GM12878 (cell line): ENCODE data around the gene RAI2. TPM values are rescaled to one million over a fixed set of nuclear protein-coding genes. Genes with fewer than 3 reads are reported as not detected.

Experiments used
- ATAC-seq: fragments of 200-7000 bp; cut with Tn5 transposase; 3 replicates; pipeline ENCODE4 v1.9.1; 2020; ENCODE audit warnings: mild to moderate bottlenecking, moderate library complexity
- BruUV-seq: library from RNA; stranded (reverse); fragments of 400-500 nt; replicated peaks from 2 replicates; lab custom pipeline; 2021; lab: Mats Ljungman, UMichigan
- CTCF ChIA-PET: fragments of 300-600 bp; sonication (Branson Sonifier 250); formaldehyde crosslinking; extraction: SDS; loops from one replicate; lab custom pipeline; 2021; ENCODE audit warnings: inconsistent platforms; lab: Yijun Ruan, JAX
- POLR2A ChIA-PET: fragments of 350-600 bp; formaldehyde crosslinking; extraction: SDS; loops from one replicate; lab custom pipeline; 2021; ENCODE audit warnings: inconsistent platforms; lab: Charles Lee
- RAD21 ChIA-PET: fragments of 300-600 bp; sonication (Branson Sonifier 250); formaldehyde crosslinking; loops from one replicate; lab custom pipeline; 2023; ENCODE audit warnings: antibody characterized with exemption; ENCODE audit not compliant: unreplicated experiment; lab: Charles Lee
- SMC1A ChIA-PET: fragments of 300-600 bp; sonication (Branson Sonifier 250); formaldehyde crosslinking; loops from one replicate; lab custom pipeline; 2023; ENCODE audit not compliant: unreplicated experiment, uncharacterized antibody; lab: Charles Lee
- DNase-seq: peaks from one replicate; pipeline ENCODE4 v3.0.0-alpha.2; 2011; ENCODE audit warnings: low read depth, low spot score
- FAIRE-seq: peaks from 3 replicates; lab custom pipeline; 2011; peaks lifted over from hg19 to GRCh38; lab: Jason Lieb, UNC
- H2AFZ ChIP-seq: 2 replicates; pipeline ENCODE4 v1.6.0; 2011; ENCODE audit warnings: low read depth, low read length, control low read depth; ENCODE audit not compliant: control insufficient read depth
- H3K27ac ChIP-seq: 2 replicates; pipeline ENCODE4 v1.5.1; 2011; ENCODE audit warnings: control low read depth; ENCODE audit not compliant: control insufficient read depth, insufficient read depth
- H3K27me3 ChIP-seq, 2 experiments: replicated peaks in 1 of 2; 2 replicates each; pipeline versions ENCODE4 v1.6.0 to v1.6.1; 2011; ENCODE audit warnings: low read length in 1 of 2; ENCODE audit not compliant: control insufficient read depth in 2 of 2, insufficient read depth in 2 of 2
- H3K36me3 ChIP-seq, 2 experiments: 2 replicates each; pipeline ENCODE4 v1.5.1; 2011; ENCODE audit warnings: low read length in 1 of 2; ENCODE audit not compliant: control insufficient read depth in 2 of 2, insufficient read depth in 2 of 2
- H3K4me1 ChIP-seq: 2 replicates; pipeline ENCODE4 v1.6.1; 2011; ENCODE audit warnings: mild to moderate bottlenecking, low read length, moderate library complexity, mixed read lengths; ENCODE audit not compliant: control insufficient read depth, insufficient read depth
- H3K4me2 ChIP-seq: 2 replicates; pipeline ENCODE4 v1.6.0; 2011; ENCODE audit warnings: control low read depth; ENCODE audit not compliant: control insufficient read depth, insufficient read depth
- H3K4me3 ChIP-seq: fragments of 200-600 bp; sonication (generic); 2 replicates; pipeline ENCODE4 v1.5.1; 2016
- H3K79me2 ChIP-seq: 2 replicates; pipeline ENCODE4 v1.6.0; 2011; ENCODE audit warnings: low read length; ENCODE audit not compliant: control insufficient read depth, insufficient read depth
- H3K9ac ChIP-seq: 2 replicates; pipeline ENCODE4 v1.8.0; 2011; ENCODE audit warnings: low read length, control low read depth, mixed read lengths; ENCODE audit not compliant: control insufficient read depth, insufficient read depth
- H3K9me3 ChIP-seq: replicated peaks from 3 replicates; pipeline ENCODE4 v1.5.1; 2011; ENCODE audit warnings: mild to moderate bottlenecking, low read length; ENCODE audit not compliant: control insufficient read depth, insufficient read depth
- H4K20me1 ChIP-seq: 2 replicates; pipeline ENCODE4 v1.6.0; 2011; ENCODE audit not compliant: control insufficient read depth, insufficient read depth
- CBX3 ChIP-seq: fragments of 200-600 bp; sonication (generic); IDR thresholded peaks from 2 replicates; pipeline ENCODE4 v1.6.1; 2016; ENCODE audit warnings: low read depth, borderline replicate concordance
- ETV6 ChIP-seq, 2 experiments: fragments of 450-650 bp in 1 of 2; IDR thresholded peaks in 1 of 2; conservative IDR thresholded peaks in 1 of 2; 2 replicates each; pipeline ENCODE4 v1.6.1; 2014; ENCODE audit warnings: antibody characterized with exemption in 1 of 2, borderline replicate concordance in 1 of 2, low read depth in 1 of 2, mild to moderate bottlenecking in 1 of 2, moderate library complexity in 1 of 2
- FOS ChIP-seq: IDR thresholded peaks from 3 replicates; pipeline ENCODE4 v1.6.1; 2011; ENCODE audit warnings: borderline replicate concordance; ENCODE audit not compliant: insufficient read length; ENCODE audit errors: extremely low read depth
- FOXM1 ChIP-seq: IDR thresholded peaks from 2 replicates; pipeline ENCODE4 v1.6.1; 2012; ENCODE audit warnings: low read depth, mild to moderate bottlenecking, inconsistent platforms, low read length, moderate library complexity
- IKZF2 ChIP-seq, 2 experiments: fragments of 450-650 bp; IDR thresholded peaks; 2 replicates each; pipeline ENCODE4 v1.6.1; 2017; ENCODE audit warnings: mild to moderate bottlenecking in 2 of 2, moderate library complexity in 2 of 2
- MEF2A ChIP-seq: IDR thresholded peaks from 2 replicates; pipeline ENCODE4 v1.6.1; 2011; ENCODE audit warnings: low read depth, mild to moderate bottlenecking, low read length, moderate library complexity; ENCODE audit not compliant: insufficient read depth
- NBN ChIP-seq: fragments of 450-650 bp; IDR thresholded peaks from 2 replicates; pipeline ENCODE4 v1.6.1; 2016
- NRF1 ChIP-seq: conservative IDR thresholded peaks from 2 replicates; pipeline ENCODE4 v1.6.1; 2011; ENCODE audit warnings: mild to moderate bottlenecking, low read depth, low read length, improper control_type of control experiment
- SMAD1 ChIP-seq: fragments of 450-650 bp; IDR thresholded peaks from 2 replicates; pipeline ENCODE4 v1.6.1; 2018; ENCODE audit warnings: mild to moderate bottlenecking, low read depth; ENCODE audit not compliant: partially characterized antibody
- SPI1 ChIP-seq: IDR thresholded peaks from 2 replicates; pipeline ENCODE4 v1.6.1; 2011; ENCODE audit warnings: low read depth, mild to moderate bottlenecking, low read length, moderate library complexity, borderline replicate concordance; ENCODE audit not compliant: insufficient read depth
- USF2 ChIP-seq: IDR thresholded peaks from 2 replicates; pipeline ENCODE4 v1.6.1; 2011; ENCODE audit warnings: low read depth, low read length, improper control_type of control experiment, borderline replicate concordance
- ZNF384 ChIP-seq: IDR thresholded peaks from 2 replicates; pipeline ENCODE4 v1.6.1; 2012; ENCODE audit warnings: low read depth, mild to moderate bottlenecking, low read length, improper control_type of control experiment, borderline replicate concordance
- ZSCAN29 ChIP-seq: fragments of 450-650 bp; IDR thresholded peaks from 2 replicates; pipeline ENCODE4 v1.6.1; 2017; ENCODE audit warnings: mild to moderate bottlenecking, moderate library complexity
- WGBS: methylation state at CpG from one replicate; pipeline ENCODE4 v1.1.6; 2016; ENCODE audit warnings: low lambda C conversion rate; ENCODE audit not compliant: insufficient replicate concordance, insufficient coverage; ENCODE audit errors: missing lambda C conversion rate; 5-methylcytosine and 5-hydroxymethylcytosine counted together
- in situ Hi-C: fragments of 300-500 bp; cut with MboI; formaldehyde crosslinking; loops from 9 replicates; pipeline ENCODE4 v1.14.3; 2018; ENCODE audit warnings: mixed read lengths
- intact Hi-C: fragments of 100-400 bp; cut with micrococcal nuclease; formaldehyde crosslinking; loops from one replicate; pipeline ENCODE4 v1.14.2; 2022; ENCODE audit not compliant: unreplicated experiment
- polyA plus RNA-seq, 11 experiments: library from polyadenylated mRNA; depleted of rRNA in 4 of 11; unstranded in 6 of 11; stranded (reverse) in 5 of 11; fragments of >200 nt; fragmentation: Nextera tagmentation in 4 of 11; fragmentation: Illumina TruSeq in 1 of 11; extraction: Ambion mirVana in 4 of 11; extraction: Trizol in 1 of 11; gene quantifications; 1 replicate in 1 of 11; 2 replicates in 10 of 11; pipeline versions ENCODE4 v1.2.1 to v1.2.3, GENCODE V29; 2011 to 2016; ENCODE audit warnings: inconsistent platforms in 2 of 11, missing spikeins in 2 of 11, low read depth in 1 of 11
- total RNA-seq, 4 experiments: library from RNA; depleted of rRNA in 3 of 4; stranded (reverse); fragments of >200 nt in 3 of 4; fragmentation: Illumina TruSeq in 1 of 4; extraction: Trizol in 1 of 4; gene quantifications; 2 replicates each; pipeline versions ENCODE4 v1.2.1 to v1.2.3, GENCODE V29; 2013 to 2021

Gene RAI2
- total and polyA plus RNA-seq, 10 of the 15 experiments (the other 5 are each of a cell fraction or from before 2014, with no cell fraction given), result not detected

- Histone ChIP-seq H3K27ac (no peak overlapping the region), H3K9ac (no peak overlapping the region), H2AFZ (no peak overlapping the region), H3K27me3 (no peaks in the 10 kb centered on the region; a peak in 1 of 4 replicates), H3K4me2 (no peak overlapping the region), H3K4me1 (no peaks in the 10 kb centered on the region), H3K79me2 (no peaks in the 10 kb centered on the region), H3K9me3 (no peaks in the 10 kb centered on the region), H3K4me3 (no peak overlapping the region), H3K36me3 (no peaks in the 10 kb centered on the region), H4K20me1 (no peaks in the 10 kb centered on the region)
- SMC1A ChIA-PET, result no interaction called here
- no peak for FAIRE-seq
- no TSS peak for BruUV-seq
- CTCF ChIA-PET, result no interaction called here
- intact Hi-C loops (no loop called here), in situ Hi-C loops (no loop called here)
- POLR2A ChIA-PET, result no interaction called here
- RAD21 ChIA-PET, result no interaction called here
- DNase-seq, result no peak
- 3% methylated on average over 2 of the region's 2 CpGs for whole genome bisulfite sequencing
- ATAC-seq, result no peak
- no peak for TF ChIP-seq FOXM1
- no peak for TF ChIP-seq IKZF2 (IDR thresholded peaks at IDR 0.05)
- no peak for TF ChIP-seq NBN
- no peak for TF ChIP-seq ZNF384
- TF ChIP-seq SPI1, result no peak
- no peak for TF ChIP-seq CBX3
- TF ChIP-seq MEF2A, result no peak
- no peak for TF ChIP-seq USF2
- TF ChIP-seq FOS, result no peak
- TF ChIP-seq ZSCAN29, result no peak
- no peak for TF ChIP-seq SMAD1
- TF ChIP-seq NRF1, result no peak
- no peak for TF ChIP-seq ETV6 (conservative IDR thresholded peaks at IDR 0.05 in 1 of 2, IDR thresholded peaks at IDR 0.05 in 1 of 2; ENCODE audit: borderline replicate concordance in 1 of 2, low read depth in 1 of 2)
These were observed 27.1 kb downstream of the RAI2 start for GRCh38 chrX:17833954-17834353.
